ENCODE results near the gene LRIT1.

Gene LRIT1

DNA sequence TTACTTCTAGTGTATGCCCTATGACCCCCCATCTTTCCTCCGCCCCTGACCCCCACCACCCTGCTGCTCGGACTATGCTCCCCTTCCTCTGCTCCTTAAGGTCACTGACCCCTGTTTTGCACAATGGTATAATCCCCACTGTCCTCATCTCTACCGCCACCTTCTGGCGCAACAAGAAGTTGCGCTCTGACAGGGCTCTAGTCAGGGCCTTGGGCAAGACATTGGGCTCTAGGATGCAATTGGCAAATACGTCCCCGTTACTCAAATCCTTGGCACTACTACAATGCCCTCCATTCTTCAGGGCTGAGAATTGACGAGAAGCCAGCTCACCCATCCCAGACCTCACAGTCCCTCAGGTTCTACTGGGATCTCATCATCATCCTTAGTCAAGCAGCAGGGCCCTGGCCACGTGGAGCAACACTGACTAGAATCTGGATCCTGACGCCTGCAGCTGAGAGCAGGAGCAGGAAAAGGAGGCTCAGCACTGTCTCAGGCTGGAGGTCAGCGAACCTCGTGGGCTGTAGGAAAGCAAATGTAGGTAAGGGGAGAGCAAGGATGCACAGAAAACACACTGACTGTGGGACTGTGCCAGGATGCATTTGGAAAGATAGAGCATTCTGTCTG lies 26.6 kb downstream of the LRIT1 start:
- DNase-seq (ENCODE audit: low read depth in 2 of 3, low spot score in 2 of 3): peak in 1 of 3 experiments; percentile 20

DNA sequence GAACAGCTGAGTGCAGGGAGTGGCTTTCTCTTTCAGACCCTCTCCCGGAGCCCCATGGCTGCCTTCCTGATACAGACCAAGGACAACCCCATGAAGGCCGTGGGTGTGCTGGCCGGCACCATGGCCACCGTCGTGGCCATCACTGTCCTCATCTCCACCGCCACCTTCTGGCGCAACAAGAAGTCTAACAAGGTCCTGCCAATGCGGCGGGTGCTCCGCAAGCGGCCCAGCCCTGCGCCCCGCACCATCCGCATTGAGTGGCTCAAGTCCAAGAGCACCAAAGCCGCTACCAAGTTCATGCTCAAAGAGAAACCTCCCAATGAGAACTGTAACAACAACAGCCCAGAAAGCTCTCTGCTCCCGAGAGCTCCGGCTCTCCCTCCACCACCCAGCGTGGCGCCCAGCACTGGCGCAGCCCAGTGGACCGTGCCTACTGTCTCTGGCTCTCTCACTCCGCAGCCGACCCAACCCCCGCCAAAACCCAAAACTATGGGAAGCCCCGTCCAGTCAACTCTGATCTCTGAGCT lies 27.2 kb downstream of the LRIT1 start:
- no peak for DNase-seq (ENCODE audit: low read depth in 2 of 3, low spot score in 2 of 3)

DNA sequence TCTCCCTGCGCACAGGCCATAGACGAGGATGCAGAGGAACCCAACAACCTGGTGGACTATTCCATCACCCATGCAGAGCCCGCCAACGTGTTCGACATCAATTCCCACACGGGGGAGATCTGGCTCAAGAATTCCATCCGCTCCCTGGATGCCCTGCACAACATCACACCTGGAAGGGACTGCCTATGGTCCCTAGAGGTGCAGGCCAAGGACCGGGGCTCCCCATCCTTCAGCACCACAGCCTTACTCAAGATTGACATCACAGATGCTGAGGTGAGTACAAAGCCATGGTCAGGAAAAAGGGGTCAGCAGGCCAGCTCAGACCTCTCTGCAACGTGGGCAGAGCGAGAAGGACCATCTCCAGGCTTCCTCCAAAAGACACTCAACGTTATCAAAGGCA lies 28.3 kb downstream of the LRIT1 start:
- no peak for DNase-seq (ENCODE audit: low read depth in 2 of 3, low spot score in 2 of 3)

DNA sequence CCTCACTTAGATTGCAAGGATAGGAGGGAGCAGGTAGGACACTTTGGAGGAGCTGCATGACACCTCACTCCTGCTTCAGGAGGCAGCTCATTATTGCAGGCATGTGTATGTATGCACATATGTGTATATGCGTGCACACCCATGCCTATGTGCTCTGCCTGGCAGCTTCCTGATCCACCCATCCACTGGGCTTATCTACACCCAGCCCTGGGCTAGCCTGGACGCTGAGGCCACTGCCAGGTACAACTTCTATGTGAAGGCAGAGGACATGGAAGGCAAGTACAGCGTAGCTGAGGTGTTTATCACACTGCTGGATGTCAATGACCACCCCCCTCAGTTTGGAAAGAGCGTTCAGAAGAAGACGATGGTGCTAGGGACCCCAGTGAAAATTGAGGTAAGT lies 29.3 kb downstream of the LRIT1 start:
- DNase-seq (ENCODE audit: low read depth in 2 of 3, low spot score in 2 of 3): no peak

DNA sequence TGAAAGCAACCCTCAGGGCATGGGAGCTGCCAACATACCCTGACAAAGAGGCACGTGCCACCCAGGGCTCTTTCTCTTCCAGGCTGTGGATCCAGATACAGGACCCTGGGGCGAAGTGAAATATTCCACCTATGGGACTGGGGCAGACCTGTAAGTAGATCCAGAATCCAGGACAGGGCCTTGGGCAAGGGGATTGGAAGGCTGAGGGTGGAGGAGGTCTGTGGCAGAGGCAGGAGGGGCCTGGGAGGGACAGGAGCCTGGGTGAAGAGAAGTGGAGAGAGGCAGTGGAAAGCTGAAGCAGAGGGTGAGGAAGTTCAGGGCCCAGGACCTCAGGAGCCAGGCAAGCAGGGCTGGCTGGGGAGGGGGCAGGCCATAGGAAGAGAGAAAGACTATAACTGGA lies 29.8 kb downstream of the LRIT1 start:
- DNase-seq (ENCODE audit: low read depth in 2 of 3, low spot score in 2 of 3): no peak

DNA sequence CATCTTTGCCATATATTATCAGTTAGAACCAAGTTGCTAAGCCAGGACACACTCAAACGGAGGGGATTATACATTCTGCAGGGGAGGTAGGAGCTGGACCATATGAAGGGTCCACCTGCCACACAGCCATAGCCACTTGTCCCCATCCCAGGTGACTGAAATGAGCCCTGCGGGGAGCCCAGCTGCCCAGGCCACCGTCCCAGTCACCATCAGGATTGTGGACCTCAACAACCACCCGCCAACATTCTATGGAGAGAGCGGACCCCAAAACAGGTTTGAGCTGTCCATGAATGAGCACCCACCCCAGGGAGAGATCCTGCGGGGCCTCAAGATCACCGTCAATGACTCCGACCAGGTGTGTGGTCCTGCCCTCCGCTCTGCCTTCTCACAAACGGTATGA lies 33.3 kb downstream of the LRIT1 start:
- no peak for DNase-seq (ENCODE audit: low read depth in 2 of 3, low spot score in 2 of 3)

DNA sequence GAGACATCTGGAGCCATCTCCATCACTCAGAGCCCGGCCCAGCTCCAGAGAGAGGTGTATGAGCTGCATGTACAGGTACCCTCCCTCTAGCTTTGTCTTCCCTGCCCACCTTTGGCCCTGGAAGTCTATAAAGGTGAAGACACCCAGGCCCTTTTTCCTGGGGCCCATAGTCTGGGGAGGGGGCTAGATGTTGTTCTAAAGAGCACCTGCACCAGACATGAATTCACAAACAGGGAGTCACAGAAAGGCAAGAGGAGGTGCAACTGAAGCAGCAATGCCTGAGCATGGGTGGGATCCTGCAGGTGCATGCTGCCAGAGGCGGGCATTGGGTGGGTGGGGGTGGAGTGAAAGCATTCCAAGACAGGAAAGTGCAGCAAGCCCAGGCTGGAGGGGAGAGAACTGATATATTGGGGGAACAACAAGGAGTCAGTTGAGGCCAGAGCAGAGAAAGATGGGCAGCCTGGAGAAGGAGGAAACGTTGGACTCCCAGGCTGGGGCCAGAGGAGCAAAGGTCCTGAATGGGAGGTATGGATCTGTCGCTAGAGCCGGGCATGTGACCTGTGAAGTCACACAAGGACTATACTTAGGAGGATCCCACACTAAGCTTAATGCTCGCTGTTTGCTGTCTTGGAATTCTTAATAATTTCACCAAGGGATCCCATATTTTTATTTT lies 35.4 kb downstream of the LRIT1 start:
- no peak for DNase-seq (ENCODE audit: low read depth in 2 of 3, low spot score in 2 of 3)

DNA sequence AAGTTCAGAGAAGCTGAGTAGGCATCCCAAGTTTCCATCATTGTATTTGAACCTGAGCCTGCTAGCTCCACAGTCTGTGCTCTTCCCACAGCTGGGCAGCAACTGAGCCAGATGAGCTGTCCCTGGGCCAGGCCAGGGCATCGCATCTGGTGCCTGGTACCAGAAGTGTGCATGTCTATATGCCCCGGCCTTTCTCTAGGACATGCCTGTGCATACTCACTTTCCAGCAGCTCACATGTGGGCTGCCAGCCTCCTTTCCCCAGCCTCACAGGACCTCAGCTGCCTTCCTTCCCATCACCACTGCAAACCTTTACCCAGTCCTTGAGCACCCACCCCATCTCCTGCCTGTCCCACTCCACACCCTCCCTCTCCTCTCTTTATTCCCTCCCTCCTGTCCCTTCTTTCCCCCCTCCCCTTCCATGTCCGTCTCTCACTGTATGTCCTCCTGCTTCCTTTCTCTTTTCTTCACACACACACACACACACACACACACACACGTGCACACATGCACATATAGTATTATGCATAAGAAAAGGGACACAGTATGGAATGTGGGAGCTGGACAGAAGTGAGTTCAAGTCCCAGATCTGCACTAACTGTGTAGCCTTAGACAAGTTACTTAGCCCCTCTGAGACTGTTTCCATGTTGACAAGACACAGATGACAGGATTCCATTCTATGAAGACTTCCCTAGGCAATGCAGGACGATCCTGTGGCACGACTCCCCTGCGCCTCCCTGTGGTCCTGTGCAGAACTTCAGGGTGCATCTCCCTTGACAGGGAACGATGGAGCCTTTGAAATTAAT lies 36.1 kb downstream of the LRIT1 start:
- peak; percentile 23 to 54 (median 40) for DNase-seq (ENCODE audit: low read depth in 2 of 3, low spot score in 2 of 3)

DNA sequence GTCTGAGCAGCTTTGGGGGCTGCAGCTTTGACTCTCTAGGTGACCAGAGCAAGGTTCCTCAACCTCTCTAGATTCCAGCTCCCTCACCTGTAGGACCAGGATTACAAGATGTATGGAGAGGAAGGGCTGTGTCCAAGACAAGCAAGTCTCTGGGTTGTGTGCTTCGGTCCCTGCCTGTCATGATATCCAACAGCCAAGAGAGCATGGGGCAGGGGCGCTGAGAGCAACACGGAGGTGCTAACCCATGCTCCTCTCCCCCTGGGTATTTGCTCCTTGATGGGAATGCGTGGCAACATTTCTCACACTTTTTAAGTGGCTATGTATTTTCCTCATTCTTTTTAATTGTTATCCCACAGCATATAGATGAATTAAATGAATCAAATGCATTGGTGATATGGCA lies 36.7 kb downstream of the LRIT1 start:
- DNase-seq (ENCODE audit: low read depth in 2 of 3, low spot score in 2 of 3): no peak

DNA sequence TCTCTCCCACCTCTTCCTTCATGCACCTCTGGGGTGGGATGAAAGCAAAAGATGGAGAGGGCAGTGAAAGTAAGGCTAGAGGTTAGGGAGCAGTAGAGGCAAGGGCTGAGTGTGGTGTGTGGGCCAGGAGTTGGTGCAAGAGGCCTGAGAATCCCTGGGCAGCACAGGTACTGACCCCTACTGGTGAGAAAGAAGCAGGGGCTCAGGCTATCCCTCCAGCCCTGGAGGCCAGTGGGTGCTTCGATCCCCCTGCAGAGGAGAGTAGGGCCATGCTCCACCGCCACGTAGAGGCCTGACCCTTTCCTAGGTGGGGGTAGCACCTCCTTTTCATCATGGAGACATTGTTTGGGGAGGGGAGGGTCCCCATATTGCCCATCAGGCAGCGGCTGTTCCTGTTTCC lies 37.2 kb downstream of the LRIT1 start:
- no peak for DNase-seq (ENCODE audit: low read depth in 2 of 3, low spot score in 2 of 3)

DNA sequence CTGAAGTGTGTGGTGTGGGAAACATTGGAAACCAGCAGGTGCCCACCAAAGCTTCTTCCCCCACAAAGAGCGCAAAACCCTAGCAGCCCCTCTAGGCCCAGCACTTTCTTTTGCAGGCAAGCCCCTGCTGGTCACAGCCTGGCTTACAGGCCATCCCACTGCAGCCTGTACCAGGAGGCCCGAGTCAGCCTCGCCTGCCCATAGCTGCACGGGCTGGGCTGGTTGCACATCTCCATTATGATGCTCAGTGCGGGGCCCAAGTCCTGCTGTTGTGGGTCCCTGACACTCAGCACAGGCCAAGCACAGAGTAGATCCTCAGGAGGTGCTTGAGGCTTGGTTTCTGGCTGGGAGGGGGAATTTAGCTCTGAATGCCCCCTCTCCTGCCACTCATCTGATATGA lies 39.0 kb downstream of the LRIT1 start:
- DNase-seq (ENCODE audit: low read depth in 2 of 3, low spot score in 2 of 3): no peak

DNA sequence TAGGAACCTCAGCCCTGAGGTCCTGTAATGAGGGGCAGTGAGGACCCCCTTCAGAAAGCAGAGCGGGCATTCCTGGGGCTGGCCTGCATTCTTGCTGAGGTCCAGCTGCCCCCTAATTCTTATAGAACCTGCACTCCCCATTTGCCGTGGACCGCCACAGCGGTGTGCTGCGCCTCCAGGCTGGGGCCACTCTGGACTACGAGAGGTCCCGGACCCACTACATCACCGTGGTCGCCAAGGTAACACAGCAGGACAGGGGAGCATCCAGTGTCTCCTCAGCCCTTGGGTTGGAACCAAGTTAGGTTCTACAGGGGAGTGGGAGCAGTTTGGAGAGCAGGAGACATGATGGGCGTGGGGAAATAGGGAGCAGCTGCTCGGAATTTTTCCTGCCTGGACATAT lies 39.7 kb downstream of the LRIT1 start:
- DNase-seq (ENCODE audit: low read depth in 2 of 3, low spot score in 2 of 3): no peak

DNA sequence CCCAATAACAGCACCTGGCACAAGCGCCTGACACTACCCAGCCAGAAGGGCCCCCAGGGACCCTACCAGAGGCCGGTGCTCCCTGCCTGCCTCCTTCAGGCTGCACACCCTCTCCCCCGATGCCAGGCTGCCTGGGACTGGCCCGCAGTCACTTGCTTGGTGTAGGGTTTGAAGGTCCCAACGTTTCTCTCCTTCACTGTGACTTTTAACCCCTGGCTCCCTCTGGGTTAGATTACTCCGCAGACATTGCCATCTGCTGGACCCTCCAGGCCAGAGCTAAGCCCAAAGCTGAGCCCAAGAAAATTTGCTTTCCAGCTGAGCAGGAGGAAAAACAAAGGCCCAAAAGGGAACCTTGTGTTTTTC lies 40.1 kb downstream of the LRIT1 start:
- DNase-seq (ENCODE audit: low read depth in 2 of 3, low spot score in 2 of 3): no peak

DNA sequence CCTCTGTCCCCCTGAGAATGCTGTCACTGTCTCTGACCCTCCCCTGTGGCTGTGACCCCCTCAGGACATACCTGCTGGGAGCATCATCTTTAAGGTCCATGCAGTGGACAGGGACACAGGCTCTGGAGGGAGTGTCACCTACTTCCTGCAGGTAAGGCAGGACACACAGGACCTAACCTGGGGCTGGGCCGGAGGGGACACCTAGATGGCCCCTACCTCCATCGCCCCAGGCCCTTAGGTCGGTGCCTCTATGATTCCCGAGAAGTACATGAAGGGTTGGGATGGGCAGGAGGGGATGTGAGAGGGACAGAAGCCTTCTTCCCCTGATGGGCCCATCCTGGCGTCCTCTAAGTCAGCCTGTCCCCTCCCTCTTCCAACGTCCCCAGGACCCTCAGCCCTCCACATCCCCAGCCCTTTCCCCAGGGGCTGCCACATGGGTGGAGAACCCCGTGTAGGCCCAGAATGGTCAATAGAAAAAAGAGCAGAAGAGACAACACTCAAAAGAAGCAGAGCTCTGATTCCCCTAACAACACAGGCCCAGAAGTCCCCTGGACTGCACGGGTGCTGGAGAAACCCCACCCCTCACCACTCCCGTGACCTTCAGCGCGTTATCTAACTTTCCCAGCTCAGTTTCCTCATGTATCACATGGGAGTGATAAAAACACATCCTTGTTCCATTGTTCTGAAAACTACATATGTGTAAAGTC lies 40.7 kb downstream of the LRIT1 start:
- DNase-seq (ENCODE audit: low read depth in 2 of 3, low spot score in 2 of 3): no peak

DNA sequence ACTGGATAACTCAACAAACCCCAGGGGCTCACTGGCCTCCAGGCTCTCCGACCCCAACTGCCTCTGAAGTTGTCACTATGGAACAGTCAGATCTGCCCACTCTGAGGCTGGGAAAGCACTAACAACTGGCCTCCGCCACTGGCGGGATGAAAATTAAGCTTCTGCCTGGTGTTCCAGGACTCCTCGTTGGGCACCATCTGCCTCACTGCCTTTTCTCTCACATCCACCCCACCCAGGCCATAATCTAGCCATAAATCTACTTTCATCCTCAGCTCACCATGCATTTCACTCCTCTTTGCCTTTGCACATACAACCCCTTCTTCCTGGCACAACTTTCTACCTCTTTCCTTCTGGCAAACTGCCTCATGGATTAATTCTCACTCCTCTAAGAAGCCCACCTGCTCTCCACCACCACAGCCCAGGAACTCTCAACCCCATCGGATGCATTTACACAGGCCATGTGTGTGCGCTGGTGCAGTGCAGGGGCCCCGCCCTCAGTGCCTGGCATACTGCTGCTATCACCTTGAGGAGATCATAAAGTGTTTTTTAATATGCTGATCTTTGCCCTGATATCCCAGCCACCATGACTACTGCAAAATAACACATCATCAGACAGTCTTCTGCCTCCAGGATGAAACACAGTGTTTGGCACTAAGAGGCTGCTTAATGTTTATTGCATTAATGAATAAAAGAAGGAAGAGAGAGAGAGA lies 43.0 kb downstream of the LRIT1 start:
- no peak for DNase-seq (ENCODE audit: low read depth in 2 of 3, low spot score in 2 of 3)

DNA sequence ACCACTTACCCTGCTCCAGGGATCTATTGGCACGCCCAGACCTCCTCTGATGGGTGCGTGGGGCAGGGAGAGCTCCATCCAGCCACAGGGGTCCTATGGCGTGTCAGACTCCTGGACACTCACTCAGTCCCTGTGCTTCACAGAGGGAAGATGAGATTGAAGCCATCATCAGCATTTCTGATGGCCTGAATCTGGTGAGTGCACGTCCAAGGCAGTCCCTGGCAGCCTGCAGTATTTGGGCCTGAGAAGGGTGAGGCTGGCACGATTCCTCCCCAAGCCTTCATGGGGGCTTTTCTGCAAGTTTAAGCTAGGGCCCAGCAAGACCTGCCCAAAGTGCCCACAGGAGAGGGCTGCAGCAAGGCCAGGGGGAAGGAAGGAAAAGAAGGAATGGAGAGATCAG lies 43.7 kb downstream of the LRIT1 start:
- no peak for DNase-seq (ENCODE audit: low read depth in 2 of 3, low spot score in 2 of 3)

DNA sequence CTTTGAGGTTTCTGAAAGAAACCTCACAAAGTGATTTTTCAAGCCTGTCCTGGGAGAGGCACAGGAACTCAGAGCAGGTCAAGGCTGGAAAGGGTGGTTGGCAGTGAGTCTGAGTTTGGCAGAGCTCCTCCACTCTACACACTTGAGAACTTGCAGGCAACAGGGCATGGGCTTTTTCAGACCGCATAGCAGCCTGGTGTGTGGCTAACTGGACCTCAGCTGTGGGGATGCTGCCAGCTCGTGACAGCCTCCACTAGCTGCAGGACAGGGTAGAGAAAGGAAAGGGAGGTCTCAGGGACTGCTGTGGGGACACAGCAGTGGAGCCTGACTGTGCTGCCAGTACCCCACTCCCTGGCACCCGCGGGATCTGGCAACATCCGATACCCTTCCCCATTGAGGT lies 44.4 kb downstream of the LRIT1 start:
- DNase-seq (ENCODE audit: low read depth in 2 of 3, low spot score in 2 of 3): no peak

DNA sequence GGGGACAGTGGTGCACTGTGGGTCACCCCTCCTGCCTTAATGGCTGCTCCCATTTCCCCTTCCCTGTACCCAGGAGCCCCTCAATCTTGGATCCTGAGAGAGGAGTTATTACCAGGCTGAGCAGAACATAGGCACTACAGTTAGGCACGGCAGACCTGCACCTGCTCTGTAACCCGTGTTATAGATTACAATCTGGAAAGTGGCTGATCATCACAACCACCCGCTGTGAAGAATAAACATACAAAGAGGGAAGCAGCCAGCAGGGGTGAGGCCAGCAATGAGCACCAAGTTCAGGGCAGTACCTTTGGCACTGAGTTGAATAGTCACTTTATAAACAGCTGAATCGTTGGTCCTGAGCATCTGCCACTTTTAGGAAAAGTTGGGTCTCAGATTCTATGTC lies 45.3 kb downstream of the LRIT1 start:
- no peak for DNase-seq (ENCODE audit: low read depth in 2 of 3, low spot score in 2 of 3)

DNA sequence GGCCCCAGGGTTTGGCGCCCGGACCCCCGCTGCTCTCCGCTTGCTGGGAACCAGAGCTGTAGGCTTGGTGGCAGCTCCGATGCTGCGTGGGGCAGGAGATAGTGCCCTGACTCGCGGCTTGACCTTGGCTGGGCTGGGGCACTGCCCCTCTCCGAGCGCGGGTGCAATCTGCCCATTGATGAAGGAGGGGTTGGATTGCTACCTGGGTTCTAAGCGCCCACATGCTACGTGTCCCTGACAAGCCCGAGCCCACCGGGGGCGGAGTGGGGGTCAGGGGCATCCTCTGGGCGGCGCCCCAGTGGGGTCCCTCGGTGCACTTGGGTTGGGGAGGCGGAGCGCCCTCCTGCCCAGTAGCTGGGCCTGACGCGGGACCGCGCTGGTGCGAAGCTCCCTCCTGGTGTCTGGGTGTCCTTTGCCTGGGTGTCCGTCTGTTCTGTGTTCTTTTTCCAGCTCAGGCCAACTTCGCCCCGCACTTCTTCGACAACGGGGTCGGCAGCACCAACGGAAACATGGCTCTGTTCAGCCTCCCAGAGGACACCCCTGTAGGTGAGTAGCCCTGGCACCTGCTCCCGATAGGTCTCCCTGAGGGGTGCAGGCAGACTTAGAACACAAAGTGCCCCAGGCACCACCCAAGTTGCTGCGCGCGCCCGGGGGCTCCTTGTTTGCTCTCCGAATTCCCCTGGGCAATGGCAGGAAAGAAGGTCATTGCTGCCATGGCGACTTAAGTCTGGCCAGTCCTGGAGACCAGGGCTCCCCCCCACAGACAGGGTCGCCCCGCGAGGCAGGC lies 46.1 kb downstream of the LRIT1 start:
- DNase-seq (ENCODE audit: low read depth in 2 of 3, low spot score in 2 of 3): no peak

DNA sequence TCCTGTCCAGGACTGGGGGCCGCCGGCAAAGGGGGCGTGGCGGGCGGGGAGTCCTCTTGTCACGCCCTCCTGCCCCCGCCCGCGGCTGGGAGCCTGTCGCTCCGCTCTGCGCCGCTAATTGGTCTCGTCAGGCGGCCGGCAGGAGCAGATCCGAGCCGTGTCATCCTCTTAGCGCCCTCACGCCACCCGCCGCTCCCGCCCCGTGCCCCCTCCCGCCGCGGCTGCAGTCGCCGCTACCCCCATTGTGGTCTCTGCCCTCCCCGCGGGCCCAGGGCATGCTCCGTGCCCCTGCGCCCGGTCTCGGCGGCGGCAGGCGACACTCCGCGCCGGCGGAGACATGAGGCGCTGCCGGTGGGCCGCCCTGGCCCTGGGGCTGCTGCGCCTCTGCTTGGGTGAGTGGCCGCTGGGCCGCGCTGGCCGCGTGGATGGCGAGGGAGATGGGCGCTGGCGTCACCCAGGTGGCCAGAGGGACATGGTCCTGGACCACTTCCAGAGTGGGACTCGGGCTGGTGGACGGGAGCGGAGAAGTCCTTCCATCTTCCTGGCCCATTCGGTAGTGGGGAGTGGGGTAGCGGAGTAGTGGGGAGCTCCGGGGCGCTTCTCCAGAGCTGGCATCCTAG lies 46.8 kb downstream of the LRIT1 start, which contains the start of gene CDHR1:
CDHR1 (plus strand) TSS at position 114 of the 620 bp plus-strand sequence; CDS start at position 338, 224 bp downstream.
- DNase-seq (ENCODE audit: low read depth in 2 of 3, low spot score in 2 of 3): peak in 2 of 3 experiments; percentile 20 to 34
